T-helper 17 cell (primary cell): ENCODE data around the gene RPL41. TPM values are rescaled to one million over a fixed set of nuclear protein-coding genes. Genes with fewer than 3 reads are reported as not detected.

Experiments
- ATAC-seq: fragments of 150-1000 bp; cut with Tn5 transposase; 2 replicates; pipeline ENCODE4 v1.10.0; 2021; ENCODE audit warnings: mild to moderate bottlenecking, moderate library complexity
- DNase-seq, 3 donors: peaks; one replicate each; pipeline versions ENCODE4 v3.0.0 to v3.0.0-alpha.2; 2020 to 2021
- H3K9me3 ChIP-seq: one replicate; pipeline ENCODE4 v1.7.0; 2013; ENCODE audit warnings: low read length, mild to moderate bottlenecking; ENCODE audit not compliant: control insufficient read depth, poor library complexity, severe bottlenecking
- H3K27ac Mint-ChIP-seq: one replicate; pipeline ENCODE4 v1.8.0; 2022; ENCODE audit warnings: mild to moderate bottlenecking, moderate library complexity, mixed read lengths
- H3K27me3 Mint-ChIP-seq: one replicate; pipeline ENCODE4 v1.8.0; 2022; ENCODE audit warnings: mixed read lengths
- H3K36me3 Mint-ChIP-seq: one replicate; pipeline ENCODE4 v1.8.0; 2022; ENCODE audit warnings: low read depth, mixed read lengths
- H3K4me1 Mint-ChIP-seq: one replicate; pipeline ENCODE4 v1.8.0; 2022; ENCODE audit warnings: mild to moderate bottlenecking, mixed read lengths
- H3K4me3 Mint-ChIP-seq: one replicate; pipeline ENCODE4 v1.8.0; 2022; ENCODE audit warnings: mild to moderate bottlenecking, moderate library complexity, mixed read lengths
- total RNA-seq, 4 donors: library from RNA in 2 of 4; stranded (reverse) in 2 of 4; gene quantifications; one replicate each; pipeline ENCODE4 v1.2.3 and lab custom pipeline; 2022 to 2026

RPL41 gene
- total RNA-seq, 2 donors from 2014 or later, result 5,484 to 5,668 TPM

- Mint-ChIP-seq H3K27ac (no peak overlapping the region), H3K36me3 (no peaks in the 10 kb centered on the region), H3K4me3 (no peak overlapping the region), H3K27me3 (no peaks in the 10 kb centered on the region), H3K4me1 (peaks cover 5% of the 10 kb centered on the region)
- H3K9me3 ChIP-seq, result no peaks in the 10 kb centered on the region
- DNase-seq (no peak), ATAC-seq (no peak)
Observed at GRCh38 chr12:56084958-56085543, 31.4 kb upstream of the RPL41 start.

DNA sequence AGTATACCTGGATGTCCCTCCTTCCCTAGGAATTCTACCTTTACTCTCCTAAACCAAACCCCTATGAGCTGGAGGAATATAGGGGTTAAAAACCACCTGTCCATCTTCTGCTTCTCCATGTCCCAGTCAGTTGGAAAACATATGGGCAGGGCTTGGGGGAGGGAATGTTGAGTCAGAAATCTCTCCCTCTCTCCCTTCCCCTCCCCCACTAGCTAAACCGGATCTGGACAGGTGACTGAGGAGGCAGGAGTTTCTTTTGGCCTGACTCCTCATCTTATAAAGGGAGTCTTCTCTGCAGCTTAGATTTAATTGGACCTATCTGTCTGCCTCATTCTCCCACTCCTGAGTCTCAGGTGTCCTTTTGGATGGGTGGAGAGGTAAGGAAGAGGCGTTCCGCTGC is 30.3 kb upstream of the RPL41 start:
- no peaks in the 10 kb centered on the region for H3K27me3 Mint-ChIP-seq
- DNase-seq (no peak), ATAC-seq (no peak)
- H3K36me3 Mint-ChIP-seq, result no peaks in the 10 kb centered on the region
- no peak overlapping the region for H3K27ac Mint-ChIP-seq
- H3K4me1 Mint-ChIP-seq, result peaks cover under 1% of the 10 kb centered on the region
- no peak overlapping the region for H3K4me3 Mint-ChIP-seq
- H3K9me3 ChIP-seq, result no peaks in the 10 kb centered on the region

- DNase-seq (no peak), ATAC-seq (no peak)
- Mint-ChIP-seq H3K27ac (no peak overlapping the region), H3K4me3 (no peak overlapping the region), H3K36me3 (no peaks in the 10 kb centered on the region), H3K4me1 (no peaks in the 10 kb centered on the region), H3K27me3 (no peaks in the 10 kb centered on the region)
- H3K9me3 ChIP-seq, result no peaks in the 10 kb centered on the region
Observed at GRCh38 chr12:56086608-56087007, 29.8 kb upstream of the RPL41 start.

- ATAC-seq (no peak), DNase-seq (no peak)
- H3K4me3 Mint-ChIP-seq, result no peak overlapping the region
- H3K27me3 Mint-ChIP-seq, result no peaks in the 10 kb centered on the region
- no peaks in the 10 kb centered on the region for H3K36me3 Mint-ChIP-seq
- H3K4me1 Mint-ChIP-seq, result no peaks in the 10 kb centered on the region
- H3K27ac Mint-ChIP-seq, result no peak overlapping the region
- H3K9me3 ChIP-seq, result no peaks in the 10 kb centered on the region
Observed at GRCh38 chr12:56087220-56087619, 29.2 kb upstream of the RPL41 start.

- no peak for ATAC-seq
- Mint-ChIP-seq H3K4me3 (no peak overlapping the region), H3K36me3 (peaks cover 2% of the 10 kb centered on the region), H3K27ac (no peak overlapping the region), H3K4me1 (peaks cover 25% of the 10 kb centered on the region), H3K27me3 (peaks cover 6% of the 10 kb centered on the region)
- no peaks in the 10 kb centered on the region for H3K9me3 ChIP-seq
- DNase-seq, result no peak
Observed at GRCh38 chr12:56097738-56098137, 18.7 kb upstream of the RPL41 start.

DNA sequence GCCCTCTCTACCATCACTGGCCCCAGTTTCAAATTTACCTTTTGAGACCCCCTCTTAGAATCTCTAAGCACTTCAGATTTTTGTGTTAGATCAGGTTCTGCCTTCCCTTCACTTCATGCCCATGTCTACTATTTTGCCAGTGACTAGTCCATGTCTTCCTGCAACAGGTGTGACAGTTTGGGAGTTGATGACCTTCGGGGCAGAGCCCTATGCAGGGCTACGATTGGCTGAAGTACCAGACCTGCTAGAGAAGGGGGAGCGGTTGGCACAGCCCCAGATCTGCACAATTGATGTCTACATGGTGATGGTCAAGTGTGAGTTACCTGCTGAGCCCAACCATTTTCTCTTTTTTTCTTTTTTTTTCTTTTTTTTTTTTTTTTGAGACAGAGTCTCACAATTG is 17.8 kb upstream of the RPL41 start:
- peaks cover 30% of the 10 kb centered on the region for H3K4me1 Mint-ChIP-seq
- H3K9me3 ChIP-seq, result no peaks in the 10 kb centered on the region
- DNase-seq (no peak), ATAC-seq (no peak)
- H3K27ac Mint-ChIP-seq, result no peak overlapping the region
- H3K27me3 Mint-ChIP-seq, result no peaks in the 10 kb centered on the region
- H3K36me3 Mint-ChIP-seq, result no peaks in the 10 kb centered on the region
- H3K4me3 Mint-ChIP-seq, result no peak overlapping the region

DNA sequence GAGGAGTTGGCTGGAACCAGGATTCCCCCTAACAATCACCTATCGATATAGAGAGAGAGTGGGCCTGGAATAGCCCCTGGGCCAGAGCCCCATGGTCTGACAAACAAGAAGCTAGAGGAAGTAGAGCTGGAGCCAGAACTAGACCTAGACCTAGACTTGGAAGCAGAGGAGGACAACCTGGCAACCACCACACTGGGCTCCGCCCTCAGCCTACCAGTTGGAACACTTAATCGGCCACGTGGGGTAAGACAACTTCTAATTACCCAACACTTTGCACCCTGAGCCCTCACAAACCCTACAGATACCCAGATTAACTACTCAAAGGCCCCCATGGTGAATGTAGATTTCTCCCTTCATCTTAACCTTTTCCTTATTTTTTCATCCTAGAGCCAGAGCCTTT is 16.6 kb upstream of the RPL41 start:
- H3K4me3 Mint-ChIP-seq, result no peak overlapping the region
- no peaks in the 10 kb centered on the region for H3K9me3 ChIP-seq
- DNase-seq (no peak), ATAC-seq (no peak)
- H3K27ac Mint-ChIP-seq, result peak overlapping the region; percentile 94
- no peaks in the 10 kb centered on the region for H3K27me3 Mint-ChIP-seq
- peaks cover 40% of the 10 kb centered on the region for H3K4me1 Mint-ChIP-seq
- peaks cover 2% of the 10 kb centered on the region for H3K36me3 Mint-ChIP-seq

GRCh38 chr12:56101045-56101444 is 15.4 kb upstream of the RPL41 start:
- Mint-ChIP-seq H3K27ac (peak overlapping the region; percentile 94), H3K4me3 (no peak overlapping the region), H3K27me3 (no peaks in the 10 kb centered on the region), H3K36me3 (peaks cover 2% of the 10 kb centered on the region), H3K4me1 (peaks cover 45% of the 10 kb centered on the region)
- ATAC-seq (no peak), DNase-seq (no peak)
- no peaks in the 10 kb centered on the region for H3K9me3 ChIP-seq

DNA sequence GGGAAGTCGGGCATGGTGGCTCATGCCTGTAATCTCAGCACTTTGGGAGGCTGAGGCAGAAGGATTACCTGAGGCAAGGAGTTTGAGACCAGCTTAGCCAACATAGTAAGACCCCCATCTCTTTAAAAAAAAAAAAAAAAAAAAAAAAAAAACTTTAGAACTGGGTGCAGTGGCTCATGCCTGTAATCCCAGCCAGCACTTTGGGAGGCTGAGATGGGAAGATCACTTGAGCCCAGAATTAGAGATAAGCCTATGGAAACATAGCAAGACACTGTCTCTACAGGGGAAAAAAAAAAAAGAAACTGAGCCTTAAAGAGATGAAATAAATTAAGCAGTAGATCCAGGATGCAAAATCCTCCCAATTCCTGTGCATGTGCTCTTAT is 13.8 kb upstream of the RPL41 start:
- DNase-seq, result no peak
- peak overlapping the region; percentile 100 for H3K4me3 Mint-ChIP-seq
- peak overlapping the region; percentile 99 for H3K27ac Mint-ChIP-seq
- no peaks in the 10 kb centered on the region for H3K27me3 Mint-ChIP-seq
- no peak for ATAC-seq
- H3K4me1 Mint-ChIP-seq, result peaks cover 54% of the 10 kb centered on the region
- no peaks in the 10 kb centered on the region for H3K9me3 ChIP-seq
- peaks cover 2% of the 10 kb centered on the region for H3K36me3 Mint-ChIP-seq

- Mint-ChIP-seq H3K4me1 (peaks cover 52% of the 10 kb centered on the region), H3K27me3 (no peaks in the 10 kb centered on the region), H3K4me3 (peak overlapping the region; percentile 100), H3K27ac (peak overlapping the region; percentile 99), H3K36me3 (peaks cover 2% of the 10 kb centered on the region)
- DNase-seq (no peak), ATAC-seq (peak; percentile 20)
- no peaks in the 10 kb centered on the region for H3K9me3 ChIP-seq
Observed at GRCh38 chr12:56103066-56103711, 13.2 kb upstream of the RPL41 start.

DNA sequence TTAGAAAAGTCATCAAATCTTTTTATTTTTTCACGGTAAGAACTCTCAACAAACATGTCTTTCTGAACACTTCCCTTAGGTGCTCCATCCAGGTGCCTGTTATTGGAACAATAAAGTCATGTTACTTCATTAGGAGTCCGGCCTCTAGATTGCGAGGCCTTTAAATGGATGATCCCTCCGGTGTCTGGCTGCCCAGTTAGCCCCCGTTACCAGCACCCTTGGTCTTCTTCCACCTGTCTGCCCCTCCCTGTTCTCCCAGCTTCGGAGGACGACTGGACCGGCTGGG is 12.7 kb upstream of the RPL41 start:
- Mint-ChIP-seq H3K27me3 (no peaks in the 10 kb centered on the region), H3K36me3 (peaks cover 2% of the 10 kb centered on the region), H3K4me1 (peaks cover 52% of the 10 kb centered on the region), H3K27ac (peak overlapping the region; percentile 99), H3K4me3 (peak overlapping the region; percentile 100)
- DNase-seq, result no peak
- ATAC-seq, result peak; percentile 2
- no peaks in the 10 kb centered on the region for H3K9me3 ChIP-seq

- peak within 1 kb of the TSS; percentile 100 for H3K4me3 Mint-ChIP-seq
- no peaks in the 10 kb centered on the region for H3K27me3 Mint-ChIP-seq
- peaks cover 52% of the 10 kb centered on the region for H3K4me1 Mint-ChIP-seq
- peak; percentile 82 to 87 (median 85) for DNase-seq
- peak; percentile 91 for ATAC-seq
- H3K27ac Mint-ChIP-seq, result peak within 1 kb of the TSS; percentile 99
- H3K9me3 ChIP-seq, result no peaks in the 10 kb centered on the region
- peaks cover 2% of the 10 kb centered on the region for H3K36me3 Mint-ChIP-seq
Observed at GRCh38 chr12:56104109-56104814, 12.2 kb upstream of the RPL41 start, which contains the start of gene PA2G4. Gene PA2G4 (plus strand): TSS chr12:56104559. CDS start chr12:56104738, 179 bp downstream.

DNA sequence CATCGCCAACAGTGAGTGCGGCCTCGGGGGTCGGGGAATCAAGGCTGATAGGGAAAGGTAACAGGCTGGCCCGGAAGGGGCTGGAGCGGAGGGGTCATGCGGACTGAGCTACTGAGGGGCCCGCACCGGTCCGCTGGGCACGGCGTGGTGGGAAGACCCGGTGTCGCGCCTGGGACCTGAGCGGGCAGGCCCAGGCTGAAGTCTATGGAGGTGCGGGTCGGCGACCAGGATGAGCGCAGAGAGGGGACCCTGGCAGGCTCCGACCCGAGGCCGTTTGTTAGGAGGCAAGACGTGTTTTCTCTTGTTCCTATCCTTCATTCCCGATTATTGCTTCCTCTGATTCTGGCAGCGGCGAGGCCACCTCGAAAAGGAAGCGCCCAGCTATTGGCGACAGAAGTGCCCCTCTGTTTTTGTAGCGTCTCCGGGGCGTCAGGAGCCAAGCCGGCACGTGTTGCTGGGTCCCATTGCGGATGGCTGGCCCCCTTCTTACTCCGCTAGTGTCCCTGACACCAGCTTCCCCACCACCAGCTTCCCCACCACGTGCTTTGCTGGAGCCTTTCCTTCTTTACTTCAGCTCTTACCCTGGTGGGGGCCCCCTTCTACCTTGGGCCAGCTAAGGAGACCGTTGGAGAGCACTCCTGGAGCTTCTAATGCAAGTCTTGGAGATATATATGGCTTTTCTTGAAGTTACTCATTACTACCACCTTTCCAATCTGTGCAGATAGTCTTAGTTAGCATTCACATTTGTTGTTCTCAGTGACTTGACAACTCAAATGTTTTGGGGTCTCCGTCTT is 11.4 kb upstream of the RPL41 start:
- Mint-ChIP-seq H3K27me3 (no peaks in the 10 kb centered on the region), H3K4me1 (peaks cover 49% of the 10 kb centered on the region), H3K4me3 (peak overlapping the region; percentile 100), H3K36me3 (peaks cover 2% of the 10 kb centered on the region), H3K27ac (peak overlapping the region; percentile 99)
- DNase-seq (peak in 2 of 3 donors; percentile 12 to 16), ATAC-seq (peak; percentile 2)
- H3K9me3 ChIP-seq, result no peaks in the 10 kb centered on the region
